ENCODE measurements around the gene IFI6. TPM values are rescaled to one million over a fixed set of nuclear protein-coding genes. Genes with fewer than 3 reads are reported as not detected.
A peak's percentile ranks its signal among the peaks of the same experiment; 100 is the strongest.

IFI6 gene
- total and polyA plus RNA-seq, 2 of the 13 experiments (the other 11 are each of a cell fraction or from before 2014, with no cell fraction given) = 12.9 to 13.2 TPM

DNA sequence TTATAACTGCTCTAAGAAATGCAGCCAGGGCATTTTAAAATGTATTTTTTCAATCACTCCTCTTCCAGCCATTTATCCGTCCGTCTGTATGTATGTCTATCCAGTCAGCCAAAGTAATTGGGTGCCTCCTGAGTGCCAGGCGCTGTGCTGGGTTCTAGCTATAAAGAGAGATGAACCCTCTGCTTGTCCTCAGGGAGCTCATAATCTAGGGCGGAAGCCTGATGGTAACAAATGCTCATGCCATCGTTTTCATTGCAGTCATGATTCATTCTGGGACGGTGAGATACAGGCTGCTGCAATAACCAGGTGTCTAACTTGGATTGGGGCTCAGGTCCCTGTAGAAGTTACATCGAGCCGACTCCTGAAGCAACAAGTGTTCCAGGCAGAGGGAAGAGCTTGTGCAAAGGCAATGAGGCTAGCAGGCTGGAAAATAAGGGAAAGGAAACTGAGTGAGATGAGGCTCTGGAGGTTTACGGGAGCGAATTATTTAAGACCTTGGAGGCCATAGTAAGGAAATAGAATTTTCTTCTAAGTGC lies 11.6 kb downstream of the IFI6 start:
- H3K9ac ChIP-seq (ENCODE audit: insufficient read depth, low read depth, low read length) = no peak overlapping the region
- CTCF ChIA-PET (ENCODE audit: low intra/inter-chr PET ratio, low total read pairs) = interaction anchor here (1.0 to 1.4 kb wide), 2 partner anchors 16 kb away, joined by 3 to 4 read pairs; no protein-coding TSS in a partner anchor
- peaks cover 43% of the 10 kb centered on the region for H3K4me1 ChIP-seq (ENCODE audit: insufficient read depth, low read length)
- in situ Hi-C loops (cut with HindIII; ENCODE audit: extremely low pct_ligation_motif_present, low pct_unique_long_range_greater_than_20kb) = no loop called here
- no peaks in the 10 kb centered on the region for H3K9me3 ChIP-seq (ENCODE audit: low read length)
- intact Hi-C loops (cut with micrococcal nuclease; ENCODE audit: unreplicated experiment) = loop anchor here (5.0 to 10.0 kb wide), 2 partner anchors 98 to 266 kb away; partner anchors contain the start of gene GPR3
- POLR2A ChIA-PET = no interaction called here
- no peaks in the 10 kb centered on the region for H3K36me3 ChIP-seq (replicated peaks in 1 of 2; ENCODE audit: control insufficient read depth in 1 of 2, insufficient read depth in 2 of 2, low read length in 2 of 2)
- FAIRE-seq (no peak), DNase-seq (ENCODE audit: low spot score) (no peak), ATAC-seq (no peak)
- WGBS (ENCODE audit: low lambda C conversion rate) = 68% methylated on average over 10 of the region's 10 CpGs
- BruUV-seq (replicated peaks) = no TSS peak
- H3K4me3 ChIP-seq (replicated peaks in 1 of 3; ENCODE audit: insufficient read depth in 1 of 3, low read depth in 2 of 3, low read length in 3 of 3) = peak overlapping the region in 2 of 3 experiments; percentile 61 to 72; a peak in 3 of 6 replicates
- H2AFZ ChIP-seq (ENCODE audit: low read length) = no peak overlapping the region
- H3K4me2 ChIP-seq (ENCODE audit: low read depth, low read length) = peak overlapping the region; percentile 56
- no peak overlapping the region for H3K27ac ChIP-seq (ENCODE audit: extremely low read length, insufficient read depth, low read length)
- peaks cover 1 to 6% of the 10 kb centered on the region in 2 experiments; a peak in 1 of 5 replicates for H3K27me3 ChIP-seq (ENCODE audit: control insufficient read depth in 1 of 2, insufficient read depth in 2 of 2, low read length in 2 of 2)
- TF ChIP-seq ZMYM4 (CRISPR knock-in tag; IDR thresholded peaks at IDR 0.05) (0 out of 2 replicates have a peak, but pooled peaks have one; percentile 9), SALL1 (CRISPR knock-in tag; IDR thresholded peaks at IDR 0.05) (peak; percentile 3; the same call in 1 of the 2 replicates), ZNF501 (CRISPR knock-in tag; IDR thresholded peaks at IDR 0.05) (peak; percentile 19; the same call in 1 of the 2 replicates), ZC3H4 (CRISPR knock-in tag; IDR thresholded peaks at IDR 0.05; ENCODE audit: borderline replicate concordance) (no peak), ZNF607 (CRISPR knock-in tag; IDR thresholded peaks at IDR 0.05; ENCODE audit: borderline replicate concordance) (0 out of 2 replicates have a peak, but pooled peaks have one; percentile 10), ATF1 (CRISPR knock-in tag; IDR thresholded peaks at IDR 0.05) (0 out of 2 replicates have a peak, but pooled peaks have one; percentile 16), CENPT (CRISPR knock-in tag; IDR thresholded peaks at IDR 0.05; ENCODE audit: low read depth) (no peak)
- TF ChIP-seq, protein P1, sequence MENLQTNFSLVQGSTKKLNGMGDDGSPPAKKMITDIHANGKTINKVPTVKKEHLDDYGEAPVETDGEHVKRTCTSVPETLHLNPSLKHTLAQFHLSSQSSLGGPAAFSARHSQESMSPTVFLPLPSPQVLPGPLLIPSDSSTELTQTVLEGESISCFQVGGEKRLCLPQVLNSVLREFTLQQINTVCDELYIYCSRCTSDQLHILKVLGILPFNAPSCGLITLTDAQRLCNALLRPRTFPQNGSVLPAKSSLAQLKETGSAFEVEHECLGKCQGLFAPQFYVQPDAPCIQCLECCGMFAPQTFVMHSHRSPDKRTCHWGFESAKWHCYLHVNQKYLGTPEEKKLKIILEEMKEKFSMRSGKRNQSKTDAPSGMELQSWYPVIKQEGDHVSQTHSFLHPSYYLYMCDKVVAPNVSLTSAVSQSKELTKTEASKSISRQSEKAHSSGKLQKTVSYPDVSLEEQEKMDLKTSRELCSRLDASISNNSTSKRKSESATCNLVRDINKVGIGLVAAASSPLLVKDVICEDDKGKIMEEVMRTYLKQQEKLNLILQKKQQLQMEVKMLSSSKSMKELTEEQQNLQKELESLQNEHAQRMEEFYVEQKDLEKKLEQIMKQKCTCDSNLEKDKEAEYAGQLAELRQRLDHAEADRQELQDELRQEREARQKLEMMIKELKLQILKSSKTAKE (CRISPR knock-in tag; IDR thresholded peaks at IDR 0.05; ENCODE audit: borderline replicate concordance) = no peak
- H4K20me1 ChIP-seq (ENCODE audit: insufficient read depth, low read length) = no peaks in the 10 kb centered on the region
- no peaks in the 10 kb centered on the region for H3K79me2 ChIP-seq (ENCODE audit: insufficient read depth, low read length)
